SK-N-SH (cell line): ENCODE measurements around the gene RUFY4. TPM values are rescaled to one million over a fixed set of nuclear protein-coding genes. Genes with fewer than 3 reads are reported as not detected.

Experiments used
- CTCF ChIA-PET: fragments of 300-600, 350-600 bp; formaldehyde crosslinking; extraction: SDS; loops from one replicate; lab custom pipeline; 2021; lab: Yijun Ruan, JAX
- POLR2A ChIA-PET: fragments of 350-600 bp; sonication (Branson Sonifier 250); formaldehyde crosslinking; extraction: SDS; loops from one replicate; lab custom pipeline; 2020; ENCODE audit warnings: antibody characterized with exemption, inconsistent platforms; lab: Yijun Ruan, JAX
- DNase-seq: peaks from one replicate; pipeline ENCODE4 v3.0.0; 2012
- H2AFZ ChIP-seq: fragments of 200-600 bp; sonication (generic); 2 replicates; pipeline ENCODE4 v1.8.1; 2016; ENCODE audit warnings: antibody characterized with exemption, mild to moderate bottlenecking, low read depth
- H3F3A ChIP-seq: fragments of 200-600 bp; sonication (generic); replicated peaks from 2 replicates; pipeline ENCODE3; 2016; ENCODE audit warnings: antibody characterized with exemption, mild to moderate bottlenecking; ENCODE audit not compliant: insufficient read depth
- H3K27ac ChIP-seq, 2 experiments: fragments of 200-500 bp in 1 of 2; fragments of 200-600 bp in 1 of 2; sonication (Bioruptor generic) in 1 of 2; sonication (generic), shearing (Covaris generic) in 1 of 2; 2 replicates each; pipeline versions ENCODE4 v1.5.1 to v1.6.1; 2014 to 2016; ENCODE audit warnings: low read depth in 2 of 2, inconsistent platforms in 1 of 2, low read length in 1 of 2, mild to moderate bottlenecking in 1 of 2, mixed read lengths in 1 of 2
- H3K27me3 ChIP-seq: fragments of 200-600 bp; sonication (generic), shearing (Covaris generic); 2 replicates; pipeline ENCODE4 v1.6.1; 2016; ENCODE audit warnings: mixed run types; ENCODE audit not compliant: insufficient read depth
- H3K36me3 ChIP-seq, 2 experiments: fragments of 200-500 bp in 1 of 2; fragments of 200-600 bp in 1 of 2; sonication (Bioruptor generic) in 1 of 2; sonication (generic) in 1 of 2; replicated peaks in 1 of 2; 2 replicates each; pipeline versions ENCODE3 to v1.5.1; 2014 to 2016; ENCODE audit warnings: low read length in 1 of 2, mild to moderate bottlenecking in 1 of 2; ENCODE audit not compliant: insufficient read depth in 2 of 2, control insufficient read depth in 1 of 2
- H3K4me1 ChIP-seq, 2 experiments: fragments of 200-500 bp in 1 of 2; fragments of 200-600 bp in 1 of 2; sonication (Bioruptor generic) in 1 of 2; sonication (generic), shearing (Covaris generic) in 1 of 2; 2 replicates each; pipeline versions ENCODE4 v1.5.1 to v1.6.1; 2014 to 2016; ENCODE audit warnings: low read depth in 1 of 2, low read length in 1 of 2, mixed run types in 1 of 2; ENCODE audit not compliant: insufficient read depth in 2 of 2, control insufficient read depth in 1 of 2
- H3K4me2 ChIP-seq: fragments of 200-600 bp; sonication (generic), shearing (Covaris generic); 2 replicates; pipeline ENCODE4 v1.6.1; 2017; ENCODE audit warnings: mixed run types
- H3K4me3 ChIP-seq, 2 experiments: fragments of 200-500 bp in 1 of 2; fragments of 200-600 bp in 1 of 2; sonication (Bioruptor generic) in 1 of 2; sonication (generic), shearing (Covaris generic) in 1 of 2; 2 replicates each; pipeline versions ENCODE4 v1.5.1 to v1.8.1; 2014 to 2016; ENCODE audit warnings: low read depth in 2 of 2, inconsistent platforms in 1 of 2, low read length in 1 of 2, mild to moderate bottlenecking in 1 of 2, mixed read lengths in 1 of 2, moderate library complexity in 1 of 2
- H3K79me2 ChIP-seq: fragments of 200-600 bp; sonication (generic); 2 replicates; pipeline ENCODE4 v1.8.1; 2017; ENCODE audit warnings: mild to moderate bottlenecking; ENCODE audit not compliant: insufficient read depth
- H3K9ac ChIP-seq: fragments of 200-600 bp; sonication (generic); 2 replicates; pipeline ENCODE4 v1.6.1; 2017; ENCODE audit warnings: mixed run types
- H3K9me2 ChIP-seq: fragments of 200-600 bp; sonication (generic); 2 replicates; pipeline ENCODE4 v1.6.1; 2017; ENCODE audit warnings: mixed run types
- H3K9me3 ChIP-seq: fragments of 200-600 bp; sonication (generic); 2 replicates; pipeline ENCODE4 v1.6.1; 2017; ENCODE audit warnings: mixed run types, mild to moderate bottlenecking, moderate library complexity
- H4K20me1 ChIP-seq: fragments of 200-600 bp; sonication (generic); 2 replicates; pipeline ENCODE4 v1.6.1; 2017; ENCODE audit warnings: mild to moderate bottlenecking, mixed run types; ENCODE audit not compliant: insufficient read depth
- EP300 ChIP-seq, 2 experiments: IDR thresholded peaks; 2 replicates each; pipeline versions ENCODE4 v1.4.0 to v1.6.1; 2012; ENCODE audit warnings: borderline replicate concordance in 1 of 2, low read depth in 1 of 2, low read length in 1 of 2
- EZH2phosphoT487 ChIP-seq: fragments of 200-600 bp; sonication (generic); IDR thresholded peaks from 2 replicates; pipeline ENCODE4 v1.6.1; 2017; ENCODE audit warnings: low read depth, mixed run types, mild to moderate bottlenecking, antibody characterized with exemption, moderate library complexity, borderline replicate concordance
- FOXM1 ChIP-seq: IDR thresholded peaks from 2 replicates; pipeline ENCODE4 v1.4.0; 2012; ENCODE audit warnings: low read depth, mild to moderate bottlenecking
- NFIC ChIP-seq: IDR thresholded peaks from 2 replicates; pipeline ENCODE4 v1.4.0; 2012; ENCODE audit warnings: borderline replicate concordance
- NRF1 ChIP-seq: IDR thresholded peaks from 2 replicates; pipeline ENCODE4 v1.6.1; 2012; ENCODE audit warnings: low read depth, mild to moderate bottlenecking, low read length
- RAD21 ChIP-seq: IDR thresholded peaks from 2 replicates; pipeline ENCODE4 v1.6.1; 2012; ENCODE audit warnings: mild to moderate bottlenecking, low read length
- REST ChIP-seq: IDR thresholded peaks from 2 replicates; pipeline ENCODE4 v1.6.1; 2012; ENCODE audit warnings: mild to moderate bottlenecking, low read depth, low read length, moderate library complexity
- SIN3A ChIP-seq: IDR thresholded peaks from 2 replicates; pipeline ENCODE4 v1.6.1; 2012; ENCODE audit warnings: low read depth, mild to moderate bottlenecking, low read length, moderate library complexity, borderline replicate concordance
- SMC3 ChIP-seq: IDR thresholded peaks from 2 replicates; pipeline ENCODE4 v1.6.1; 2012; ENCODE audit warnings: low read depth, low read length, improper control_type of control experiment
- TAF1 ChIP-seq: IDR thresholded peaks from 2 replicates; pipeline ENCODE4 v1.6.1; 2012; ENCODE audit warnings: low read depth, mild to moderate bottlenecking, low read length, moderate library complexity, borderline replicate concordance
- USF1 ChIP-seq: IDR thresholded peaks from 2 replicates; pipeline ENCODE4 v1.4.0; 2012; ENCODE audit warnings: low read depth, borderline replicate concordance
- YY1 ChIP-seq: IDR thresholded peaks from 2 replicates; pipeline ENCODE4 v1.4.0; 2012; ENCODE audit warnings: low read depth, mild to moderate bottlenecking
- WGBS: methylation state at CpG from one replicate; pipeline ENCODE4 v1.1.6; 2017; ENCODE audit warnings: low lambda C conversion rate; 5-methylcytosine and 5-hydroxymethylcytosine counted together
- polyA plus RNA-seq, 3 experiments: library from polyadenylated mRNA; depleted of rRNA; stranded (reverse); fragments of >200 nt; gene quantifications; 2 replicates each; pipeline ENCODE4 v1.2.3, GENCODE V29; 2012

Gene RUFY4
- polyA plus RNA-seq, 1 of the 3 experiments (the other 2 are of a cell fraction), result not detected

DNA sequence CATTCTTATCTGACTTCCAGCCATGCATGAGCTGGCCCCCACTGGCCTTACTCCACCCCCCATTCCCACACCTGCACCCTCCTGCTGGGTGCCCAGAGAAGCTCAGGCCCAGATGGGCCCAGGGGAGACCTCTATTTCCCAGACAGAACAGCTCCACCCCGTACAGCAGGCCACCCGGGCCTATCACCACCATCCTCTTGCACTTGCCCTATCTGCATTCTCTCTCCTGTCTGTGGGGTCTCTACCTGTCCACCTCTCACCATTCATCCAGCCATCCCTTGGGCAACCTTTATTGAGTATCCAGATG lies 40.9 kb upstream of the RUFY4 start:
- DNase-seq, result no peak
- POLR2A ChIA-PET, result no interaction called here
- 86% methylated on average over 2 of the region's 2 CpGs for WGBS

More for the DNA sequence above, 40.9 kb upstream of the RUFY4 start:
- H3K4me3 ChIP-seq, result no peak overlapping the region
- H3K27ac ChIP-seq, result no peak overlapping the region
- no peak overlapping the region for H2AFZ ChIP-seq
- H3K79me2 ChIP-seq, result no peaks in the 10 kb centered on the region
- no peaks in the 10 kb centered on the region for H3K9me3 ChIP-seq
- no peaks in the 10 kb centered on the region for H3F3A ChIP-seq
- H4K20me1 ChIP-seq, result no peaks in the 10 kb centered on the region
- H3K27me3 ChIP-seq, result no peaks in the 10 kb centered on the region
- no peaks in the 10 kb centered on the region for H3K36me3 ChIP-seq
- TF ChIP-seq RAD21 (no peak), NFIC (no peak), EP300 (IDR thresholded peaks at IDR 0.05; ENCODE audit: borderline replicate concordance in 1 of 2, low read depth in 1 of 2, low read length in 1 of 2) (no peak), YY1 (no peak), SIN3A (no peak), EZH2phosphoT487 (no peak), FOXM1 (no peak), REST (no peak), TAF1 (no peak), NRF1 (no peak), USF1 (no peak), SMC3 (no peak)
- no peak overlapping the region for H3K9ac ChIP-seq
- CTCF ChIA-PET, result interaction anchor here (0.6 to 5.4 kb wide), 10 partner anchors 10 to 243 kb away, joined by 3 to 33 read pairs (median 4); no protein-coding TSS in a partner anchor
- peaks cover 0 to 28% of the 10 kb centered on the region in 2 experiments; a peak in 1 of 4 replicates for H3K4me1 ChIP-seq
- no peak overlapping the region for H3K4me2 ChIP-seq
- H3K9me2 ChIP-seq, result no peaks in the 10 kb centered on the region
